Measurements from ENCODE around the gene OR10D3.

DNA sequence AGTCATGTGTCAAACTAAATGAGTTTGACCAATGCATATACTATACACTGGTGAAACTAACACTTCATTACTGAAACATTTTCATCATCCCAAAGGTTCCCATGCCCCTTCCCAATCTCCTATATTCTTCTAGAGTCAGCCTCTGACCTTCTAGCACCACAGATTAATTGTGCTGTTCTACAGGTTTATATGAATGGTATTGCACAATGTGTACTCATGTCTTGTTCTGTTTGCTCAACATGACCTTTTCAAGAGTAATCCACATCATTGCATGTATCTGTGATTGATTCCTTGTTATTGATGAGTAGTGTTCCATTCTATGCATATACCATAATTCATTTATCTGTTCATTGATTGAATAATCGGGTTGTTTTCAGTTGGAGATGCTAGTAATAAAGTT, 50.2 kb downstream of the OR10D3 start:
- TF ChIP-seq, protein P1, sequence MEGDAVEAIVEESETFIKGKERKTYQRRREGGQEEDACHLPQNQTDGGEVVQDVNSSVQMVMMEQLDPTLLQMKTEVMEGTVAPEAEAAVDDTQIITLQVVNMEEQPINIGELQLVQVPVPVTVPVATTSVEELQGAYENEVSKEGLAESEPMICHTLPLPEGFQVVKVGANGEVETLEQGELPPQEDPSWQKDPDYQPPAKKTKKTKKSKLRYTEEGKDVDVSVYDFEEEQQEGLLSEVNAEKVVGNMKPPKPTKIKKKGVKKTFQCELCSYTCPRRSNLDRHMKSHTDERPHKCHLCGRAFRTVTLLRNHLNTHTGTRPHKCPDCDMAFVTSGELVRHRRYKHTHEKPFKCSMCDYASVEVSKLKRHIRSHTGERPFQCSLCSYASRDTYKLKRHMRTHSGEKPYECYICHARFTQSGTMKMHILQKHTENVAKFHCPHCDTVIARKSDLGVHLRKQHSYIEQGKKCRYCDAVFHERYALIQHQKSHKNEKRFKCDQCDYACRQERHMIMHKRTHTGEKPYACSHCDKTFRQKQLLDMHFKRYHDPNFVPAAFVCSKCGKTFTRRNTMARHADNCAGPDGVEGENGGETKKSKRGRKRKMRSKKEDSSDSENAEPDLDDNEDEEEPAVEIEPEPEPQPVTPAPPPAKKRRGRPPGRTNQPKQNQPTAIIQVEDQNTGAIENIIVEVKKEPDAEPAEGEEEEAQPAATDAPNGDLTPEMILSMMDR (optimal IDR thresholded peaks at IDR 0.05 in 1 of 3, IDR thresholded peaks at IDR 0.05 in 1 of 3, conservative IDR thresholded peaks at IDR 0.05 in 1 of 3; ENCODE audit: extremely low read depth in 1 of 3, insufficient read depth in 2 of 3, low read length in 3 of 3), result no peak
- TF ChIP-seq EZH2 (IDR thresholded peaks at IDR 0.05; ENCODE audit: low read length), result no peak

Data from keratinocyte (primary cell).